Esophagus muscularis mucosa (tissue), 4 donors: ENCODE data around the gene NUDT16L1. TPM values are rescaled to one million over a fixed set of nuclear protein-coding genes. Genes with fewer than 3 reads are reported as not detected.

Experiments used
- DNase-seq: peaks from one replicate; pipeline ENCODE4 v3.0.0-alpha.2; 2017; ENCODE audit errors: extremely low spot score
- H3K27ac ChIP-seq, 4 donors: fragments of 200-600 bp; sonication (generic); replicated peaks in 1 of 4; 1 replicate in 3 of 4; 2 replicates in 1 of 4; pipeline ENCODE4 v1.5.1; 2016 to 2019; ENCODE audit warnings: mild to moderate bottlenecking in 1 of 4
- H3K27me3 ChIP-seq, 4 donors: fragments of 200-600 bp; sonication (generic); one replicate each; pipeline versions ENCODE4 v1.5.1 to v1.6.0; 2016 to 2019
- H3K36me3 ChIP-seq, 4 donors: fragments of 200-600 bp; sonication (generic); one replicate each; pipeline ENCODE4 v1.5.1; 2016 to 2019
- H3K4me1 ChIP-seq, 4 donors: fragments of 200-600 bp; sonication (generic); one replicate each; pipeline ENCODE4 v1.5.1; 2016 to 2019
- H3K4me3 ChIP-seq, 4 donors: fragments of 200-600 bp; sonication (generic); 1 replicate in 2 of 4; 2 replicates in 2 of 4; pipeline ENCODE4 v1.5.1; 2016 to 2019; ENCODE audit warnings: mild to moderate bottlenecking in 4 of 4, moderate library complexity in 1 of 4
- H3K9me3 ChIP-seq, 4 donors: fragments of 200-600 bp; sonication (generic); 1 replicate in 3 of 4; 2 replicates in 1 of 4; pipeline ENCODE4 v1.5.1; 2016 to 2019
- CTCF ChIP-seq, 3 experiments: fragments of 200-600 bp in 2 of 3; fragments of 450-650 bp in 1 of 3; sonication (generic) in 2 of 3; IDR thresholded peaks; one replicate each; pipeline ENCODE4 v1.5.1; 2017 to 2019; ENCODE audit warnings: antibody characterized with exemption in 3 of 3, mild to moderate bottlenecking in 2 of 3, moderate library complexity in 1 of 3
- EP300 ChIP-seq: sonication (generic); formaldehyde crosslinking; IDR thresholded peaks from one replicate; pipeline ENCODE4 v1.6.1; 2017; ENCODE audit warnings: antibody characterized with exemption
- POLR2A ChIP-seq: fragments of 450-650 bp; IDR thresholded peaks from one replicate; pipeline ENCODE4 v1.6.1; 2017; ENCODE audit warnings: antibody characterized with exemption, moderate library complexity, mild to moderate bottlenecking, low read depth
- POLR2AphosphoS5 ChIP-seq, 2 donors: sonication (generic); formaldehyde crosslinking; IDR thresholded peaks; one replicate each; pipeline ENCODE4 v1.6.1; 2017; ENCODE audit warnings: antibody characterized with exemption in 2 of 2
- WGBS: methylation state at CpG from one replicate; pipeline ENCODE4 v1.1.5; 2018; 5-methylcytosine and 5-hydroxymethylcytosine counted together
- intact Hi-C: fragments of 100-400 bp; cut with DNase I; formaldehyde crosslinking; loops from one replicate; pipeline ENCODE4 v1.15.1; 2023
- total RNA-seq, 4 donors: library from RNA; depleted of rRNA; stranded (reverse); fragments of >200 nt; gene quantifications; one replicate each; pipeline versions ENCODE4 v1.1.0 to v1.2.1, GENCODE V29; 2016

NUDT16L1 gene
- total RNA-seq, 4 donors from 2014 or later, result 18.1 to 33.9 (median 24.6) TPM

GRCh38 chr16:4675864-4676786 is 17.2 kb upstream of the NUDT16L1 start:
- intact Hi-C loops, result no loop called here
- no peak for TF ChIP-seq CTCF (IDR thresholded peaks at IDR 0.05)
- DNase-seq, result no peak
- Histone ChIP-seq H3K4me3 (no peak overlapping the region), H3K27ac (peak overlapping the region in 1 of 4 donors; percentile 17), H3K27me3 (no peaks in the 10 kb centered on the region), H3K36me3 (peaks cover 19 to 96% (median 74%) of the 10 kb centered on the region in 4 donors), H3K4me1 (peaks cover 18 to 25% (median 21%) of the 10 kb centered on the region in 4 donors), H3K9me3 (no peaks in the 10 kb centered on the region)
- WGBS, result 80% methylated on average over 22 of the region's 23 CpGs

DNA sequence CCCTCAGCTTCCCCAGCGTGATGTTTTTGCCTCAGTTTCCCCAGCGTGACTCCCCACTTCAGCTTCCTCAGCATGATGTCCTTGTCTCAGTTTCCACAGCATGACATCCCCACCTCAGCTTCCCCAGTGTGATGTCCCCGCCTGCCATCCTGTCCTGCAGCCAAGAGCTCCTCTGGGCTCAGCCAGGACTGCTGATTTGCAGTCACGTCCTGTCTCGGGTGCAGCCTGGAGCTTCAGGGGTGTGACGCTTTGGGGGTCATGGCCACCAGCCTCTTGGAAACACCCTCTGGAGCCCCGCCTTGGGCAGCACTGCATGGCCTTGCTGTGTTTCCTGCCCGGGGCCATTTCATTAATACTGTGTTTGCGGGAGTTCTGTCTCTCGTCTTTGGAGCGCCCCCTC is 16.5 kb upstream of the NUDT16L1 start:
- intact Hi-C loops, result no loop called here
- Histone ChIP-seq H3K36me3 (peaks cover 19 to 96% (median 73%) of the 10 kb centered on the region in 4 donors), H3K27ac (peak overlapping the region in 1 of 4 donors; percentile 17), H3K4me1 (peaks cover 23 to 32% (median 26%) of the 10 kb centered on the region in 4 donors), H3K27me3 (no peaks in the 10 kb centered on the region), H3K4me3 (no peak overlapping the region), H3K9me3 (no peaks in the 10 kb centered on the region)
- no peak for TF ChIP-seq POLR2A
- TF ChIP-seq POLR2AphosphoS5 (IDR thresholded peaks at IDR 0.05), result no peak
- no peak for TF ChIP-seq EP300
- TF ChIP-seq CTCF (IDR thresholded peaks at IDR 0.05), result no peak
- WGBS, result 86% methylated on average over 11 of the region's 11 CpGs
- DNase-seq, result no peak

DNA sequence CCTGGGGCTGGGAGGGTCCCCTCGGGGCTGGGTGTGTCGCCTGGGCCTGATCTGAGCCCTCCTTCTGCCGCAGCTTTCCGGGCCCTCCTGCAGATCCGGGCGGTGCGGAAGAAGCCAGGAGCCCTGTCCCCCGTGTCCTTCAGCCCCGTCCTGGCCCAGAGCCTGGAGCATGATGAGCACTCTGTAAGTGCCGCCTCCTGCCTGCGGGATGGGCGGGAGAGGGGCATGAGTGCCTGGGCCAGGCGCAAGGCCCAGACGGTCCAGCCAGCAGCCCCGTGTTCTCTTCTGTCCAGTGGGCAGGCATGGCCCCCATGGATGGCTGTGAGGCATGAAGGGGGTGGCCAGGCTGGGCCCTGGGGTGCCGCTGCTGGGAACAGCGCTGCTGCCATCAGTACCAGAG is 16.0 kb upstream of the NUDT16L1 start:
- TF ChIP-seq EP300 (no peak), CTCF (IDR thresholded peaks at IDR 0.05) (no peak), POLR2A (no peak), POLR2AphosphoS5 (IDR thresholded peaks at IDR 0.05) (no peak)
- Histone ChIP-seq H3K27me3 (no peaks in the 10 kb centered on the region), H3K4me1 (peaks cover 23 to 34% (median 28%) of the 10 kb centered on the region in 4 donors), H3K27ac (no peak overlapping the region), H3K4me3 (no peak overlapping the region), H3K36me3 (peaks cover 19 to 96% (median 73%) of the 10 kb centered on the region in 4 donors), H3K9me3 (no peaks in the 10 kb centered on the region)
- WGBS, result 100% methylated on average over 3 of the region's 17 CpGs
- DNase-seq, result no peak
- intact Hi-C loops, result no loop called here

GRCh38 chr16:4677994-4678393 is 15.4 kb upstream of the NUDT16L1 start:
- DNase-seq, result no peak
- WGBS, result 85% methylated on average over 9 of the region's 9 CpGs
- Histone ChIP-seq H3K36me3 (peaks cover 19 to 96% (median 75%) of the 10 kb centered on the region in 4 donors), H3K27ac (no peak overlapping the region), H3K4me3 (no peak overlapping the region), H3K4me1 (peaks cover 23 to 40% (median 32%) of the 10 kb centered on the region in 4 donors), H3K9me3 (no peaks in the 10 kb centered on the region), H3K27me3 (no peaks in the 10 kb centered on the region)
- TF ChIP-seq CTCF (IDR thresholded peaks at IDR 0.05) (no peak), POLR2AphosphoS5 (IDR thresholded peaks at IDR 0.05) (no peak), EP300 (no peak), POLR2A (no peak)
- intact Hi-C loops, result no loop called here
